K562 (cell line): ENCODE measurements around the gene RIPK4. TPM values are rescaled to one million over a fixed set of nuclear protein-coding genes. Genes with fewer than 3 reads are reported as not detected.
A peak's percentile ranks its signal among the peaks of the same experiment; 100 is the strongest.

ENCODE experiments used
- CTBP1 ChIP-seq: fragments of 450-650 bp; IDR thresholded peaks from 2 replicates; pipeline ENCODE4 v1.6.1; 2016; ENCODE audit warnings: borderline replicate concordance
- FOXP4 ChIP-seq: sonication (generic); formaldehyde crosslinking; IDR thresholded peaks from 2 replicates; pipeline ENCODE4 v1.8.0; 2022; ENCODE audit warnings: mild to moderate bottlenecking, missing genetic modification reagents, borderline replicate concordance
- HDAC8 ChIP-seq: fragments of 450-650 bp; IDR thresholded peaks from 2 replicates; pipeline ENCODE4 v1.6.1; 2016; ENCODE audit warnings: mild to moderate bottlenecking, missing genetic modification characterization, moderate library complexity, missing compliant biosample characterization
- NFRKB ChIP-seq: fragments of 450-650 bp; IDR thresholded peaks from 2 replicates; pipeline ENCODE4 v1.6.1; 2016; ENCODE audit warnings: low read depth
- NR2C1 ChIP-seq, 2 experiments: fragments of 450-650 bp; IDR thresholded peaks; 2 replicates each; pipeline ENCODE4 v1.6.1; 2017; ENCODE audit warnings: mild to moderate bottlenecking in 2 of 2, antibody characterized with exemption in 1 of 2, inconsistent platforms in 1 of 2, missing compliant biosample characterization in 1 of 2, missing genetic modification characterization in 1 of 2
- NRF1 ChIP-seq, 2 experiments: fragments of 450-650 bp; IDR thresholded peaks in 1 of 2; conservative IDR thresholded peaks in 1 of 2; 2 replicates each; pipeline ENCODE4 v1.6.1; 2014; ENCODE audit warnings: mild to moderate bottlenecking in 2 of 2
- NUFIP1 ChIP-seq: fragments of 450-650 bp; IDR thresholded peaks from 2 replicates; pipeline ENCODE4 v1.6.1; 2018; ENCODE audit not compliant: partially characterized antibody
- POU5F1 ChIP-seq: fragments of 150-350 bp; IDR thresholded peaks from 2 replicates; pipeline ENCODE4 v1.6.1; 2014; ENCODE audit warnings: borderline replicate concordance, low read length, low read depth, mild to moderate bottlenecking; ENCODE audit not compliant: partially characterized antibody
- RFX7 ChIP-seq: fragments of 250-450 bp; sonication (Bioruptor Pico); IDR thresholded peaks from 2 replicates; pipeline ENCODE4 v1.5.1; 2021; ENCODE audit warnings: mild to moderate bottlenecking
- RUNX1 ChIP-seq: sonication (generic); IDR thresholded peaks from 2 replicates; pipeline ENCODE4 v1.6.1; 2016; ENCODE audit warnings: antibody characterized with exemption, low read depth
- SAP30 ChIP-seq: fragments of 200-600 bp; sonication (generic); IDR thresholded peaks from 2 replicates; pipeline ENCODE4 v1.6.1; 2012; ENCODE audit warnings: borderline replicate concordance, low read depth, mild to moderate bottlenecking, moderate library complexity, low read length, control low read depth, inconsistent platforms; ENCODE audit not compliant: insufficient read depth, poor library complexity, severe bottlenecking
- SP2 ChIP-seq: IDR thresholded peaks from 2 replicates; pipeline ENCODE4 v1.6.1; 2011; ENCODE audit warnings: mild to moderate bottlenecking, low read depth, low read length, moderate library complexity; ENCODE audit not compliant: poor library complexity, severe bottlenecking; ENCODE audit errors: extremely low read depth
- TFE3 ChIP-seq: fragments of 450-650 bp; formaldehyde crosslinking; IDR thresholded peaks from 2 replicates; pipeline ENCODE4 v1.4.0; 2020; ENCODE audit warnings: mild to moderate bottlenecking, mixed read lengths
- TRIM28 ChIP-seq: fragments of 450-650 bp; IDR thresholded peaks from 2 replicates; pipeline ENCODE4 v1.6.1; 2017
- ZNF134 ChIP-seq: fragments of 250-450 bp; sonication (Bioruptor Pico); conservative IDR thresholded peaks from 2 replicates; pipeline ENCODE4 v1.4.0; 2020
- ZNF407 ChIP-seq: fragments of 450-650 bp; IDR thresholded peaks from 2 replicates; pipeline ENCODE4 v1.6.1; 2016; ENCODE audit warnings: low read depth
- ZNF507 ChIP-seq: conservative IDR thresholded peaks from 2 replicates; pipeline ENCODE4 v1.6.1; 2017; ENCODE audit warnings: missing genetic modification characterization, missing compliant biosample characterization
- ZNF589 ChIP-seq: fragments of 200-800 bp; sonication (Bioruptor generic); IDR thresholded peaks from 2 replicates; pipeline ENCODE4 v1.6.1; 2016; ENCODE audit warnings: low read depth, missing genetic modification characterization, missing compliant biosample characterization
- polyA plus RNA-seq, 8 experiments: library from polyadenylated mRNA; depleted of rRNA in 4 of 8; stranded (reverse) in 5 of 8; unstranded in 3 of 8; fragments of >200 nt; fragmentation: Nextera tagmentation in 2 of 8; fragmentation: Illumina TruSeq in 1 of 8; extraction: Ambion mirVana in 2 of 8; extraction: Trizol in 1 of 8; gene quantifications; 2 replicates each; pipeline versions ENCODE4 v1.2.1 to v1.2.3, GENCODE V29; 2011 to 2014; ENCODE audit warnings: inconsistent platforms in 1 of 8, missing spikeins in 1 of 8
- total RNA-seq, 7 experiments: library from RNA; depleted of rRNA in 6 of 7; stranded (reverse); fragments of >200 nt in 6 of 7; fragmentation: Illumina TruSeq in 2 of 7; extraction: Trizol in 2 of 7; gene quantifications; 2 replicates each; pipeline versions ENCODE4 v1.2.1 to v1.2.3, GENCODE V29; 2011 to 2021; ENCODE audit warnings: low replicate concordance in 1 of 7

Gene RIPK4
- total and polyA plus RNA-seq, 9 of the 15 experiments (the other 6 are each of a cell fraction or from before 2014, with no cell fraction given), result not detected

- TF ChIP-seq POU5F1, result no peak
- no peak for TF ChIP-seq HDAC8 (tag)
- no peak for TF ChIP-seq ZNF507 (tag)
- TF ChIP-seq TRIM28, result no peak
- TF ChIP-seq TFE3 (CRISPR knock-in tag), result no peak
- TF ChIP-seq ZNF407, result no peak
- TF ChIP-seq SP2, result no peak
- TF ChIP-seq NRF1 (conservative IDR thresholded peaks at IDR 0.05 in 1 of 2, IDR thresholded peaks at IDR 0.05 in 1 of 2), result no peak
- TF ChIP-seq RUNX1, result no peak
- no peak for TF ChIP-seq SAP30
- no peak for TF ChIP-seq ZNF589
- TF ChIP-seq NFRKB, result no peak
- TF ChIP-seq CTBP1, result peak; percentile 56; the same call in 1 of the 2 replicates
- no peak for TF ChIP-seq NUFIP1
- TF ChIP-seq RFX7 (CRISPR knock-in tag), result no peak
- peak; percentile 44; the same call in 1 of the 2 replicates for TF ChIP-seq NR2C1 (IDR thresholded peaks at IDR 0.05)
- peak; percentile 66 for TF ChIP-seq NR2C1 (tag; IDR thresholded peaks at IDR 0.05)
- no peak for TF ChIP-seq FOXP4 (CRISPR knock-in tag)
- no peak for TF ChIP-seq ZNF134
Observed at GRCh38 chr21:41706678-41707077, 60.2 kb downstream of the RIPK4 start (continued).
